ENCODE data around the gene ZFTA.
"Not testable (repeated sequence)": the region's sequence is repeated elsewhere in the genome, so short reads cannot be mapped to it uniquely, and the experiment has no call there.

Gene ZFTA

GRCh38 chr11:63768237-63769041 lies at the start of gene ZFTA:
Gene ZFTA, minus strand, starts transcription at chr11:63768775. Its CDS starts 153 bp downstream, at chr11:63768622.
- peak; percentile 22 to 46 (median 40) for DNase-seq

DNA sequence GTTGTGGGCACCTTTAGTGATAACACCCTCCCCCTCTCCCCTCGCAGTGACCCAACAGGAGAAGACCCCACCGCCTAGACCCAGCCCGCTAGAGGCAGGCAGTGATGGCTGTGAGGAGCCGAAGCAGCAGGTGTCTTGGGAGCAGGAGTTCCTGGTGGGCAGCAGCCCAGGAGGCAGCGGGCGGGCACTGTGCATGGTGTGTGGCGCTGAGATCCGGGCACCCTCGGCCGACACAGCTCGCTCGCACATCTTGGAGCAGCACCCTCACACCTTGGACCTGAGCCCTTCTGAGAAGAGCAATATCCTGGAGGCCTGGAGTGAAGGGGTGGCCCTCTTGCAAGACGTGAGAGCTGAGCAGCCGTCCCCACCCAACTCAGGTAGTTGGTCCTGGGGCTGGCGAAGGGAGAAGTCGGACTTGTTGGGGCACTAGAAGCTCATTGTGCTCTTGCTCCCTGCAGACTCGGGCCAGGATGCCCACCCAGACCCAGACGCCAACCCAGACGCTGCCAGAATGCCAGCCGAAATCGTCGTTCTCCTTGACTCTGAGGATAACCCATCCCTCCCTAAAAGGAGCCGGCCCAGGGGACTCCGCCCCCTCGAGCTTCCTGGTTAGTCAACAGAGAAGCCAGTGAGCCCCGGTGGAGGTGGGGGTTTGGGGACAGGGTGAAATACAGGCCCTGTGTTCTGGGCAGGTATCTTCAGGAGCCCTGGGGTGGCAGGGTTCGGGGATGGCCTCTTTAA lies 49.4 kb upstream of the ZFTA start:
- no peak for DNase-seq

DNA sequence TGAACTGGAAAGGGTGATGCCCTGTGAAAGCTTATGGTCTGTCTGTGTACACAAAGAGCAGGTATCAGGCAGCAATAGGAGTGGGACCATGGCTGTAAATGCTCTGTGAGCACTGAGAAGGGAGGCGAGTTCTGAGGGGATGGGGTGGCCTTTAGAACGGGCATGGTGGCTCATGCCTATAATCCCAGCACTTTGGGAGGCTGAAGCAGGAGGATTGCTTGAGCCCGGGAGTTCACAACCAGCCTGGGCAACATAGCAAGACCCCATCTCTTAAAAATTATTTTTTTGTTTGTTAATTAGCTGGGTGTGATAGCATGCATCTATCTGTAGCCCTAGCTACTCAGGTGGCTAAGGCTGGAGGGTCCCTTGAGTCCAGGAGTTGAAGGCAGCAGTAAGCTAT lies 48.2 kb upstream of the ZFTA start:
- no peak for DNase-seq

- no peak for DNase-seq
These were observed 47.6 kb upstream of the ZFTA start for GRCh38 chr11:63816166-63816565.

DNA sequence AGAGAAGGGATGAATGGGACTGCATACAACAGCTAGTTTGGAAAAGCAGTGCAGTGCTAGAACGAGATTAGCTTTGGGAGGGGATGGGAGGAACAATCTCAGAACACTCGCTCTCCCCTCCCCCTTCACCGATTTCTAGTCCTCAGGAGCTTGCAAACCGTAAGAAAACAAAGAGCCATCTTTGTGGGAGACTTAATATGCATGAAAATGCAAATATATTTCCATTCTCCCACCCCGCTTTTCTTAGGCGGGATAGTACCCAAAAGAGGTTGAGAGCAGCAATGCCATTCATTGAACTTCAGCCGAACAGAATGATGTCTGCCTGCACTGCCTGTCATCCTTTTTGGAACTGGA lies 45.8 kb upstream of the ZFTA start:
- DNase-seq: no peak

- peak in 1 of 4 experiments; percentile 5 for DNase-seq
These were observed 45.2 kb upstream of the ZFTA start for GRCh38 chr11:63813563-63814382.

- peak; percentile 33 to 43 (median 41) for DNase-seq
These were observed 44.5 kb upstream of the ZFTA start, which contains the start of gene SPINDOC for GRCh38 chr11:63813035-63813562. Gene SPINDOC, plus strand, starts transcription at chr11:63813456. Its CDS starts 231 bp downstream, at chr11:63813687.

DNA sequence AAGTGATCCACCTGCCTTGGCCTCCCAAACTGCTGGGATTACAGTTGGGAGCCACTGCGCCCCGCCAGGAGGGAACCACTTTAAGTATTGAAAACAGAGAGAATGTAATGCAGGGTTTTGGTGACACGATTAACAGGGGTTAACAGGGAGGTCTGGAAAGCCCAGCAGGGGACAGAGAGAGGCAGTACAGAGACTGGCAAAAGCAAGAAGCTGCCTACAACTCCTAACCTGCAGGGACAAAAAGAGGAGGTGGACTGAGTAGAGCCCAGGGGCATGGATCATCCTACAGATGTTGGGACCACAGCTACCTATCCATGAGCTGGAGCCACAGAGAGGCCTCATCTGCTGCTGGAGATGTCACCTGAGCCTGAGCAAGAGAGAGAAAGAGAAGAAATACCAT lies 42.9 kb upstream of the ZFTA start:
- DNase-seq: no peak

- DNase-seq: not testable (repeated sequence)
These were observed 41.8 kb upstream of the ZFTA start for GRCh38 chr11:63810383-63810782.

GRCh38 chr11:63805844-63806415 lies 37.4 kb upstream of the ZFTA start:
- no peak for DNase-seq

DNA sequence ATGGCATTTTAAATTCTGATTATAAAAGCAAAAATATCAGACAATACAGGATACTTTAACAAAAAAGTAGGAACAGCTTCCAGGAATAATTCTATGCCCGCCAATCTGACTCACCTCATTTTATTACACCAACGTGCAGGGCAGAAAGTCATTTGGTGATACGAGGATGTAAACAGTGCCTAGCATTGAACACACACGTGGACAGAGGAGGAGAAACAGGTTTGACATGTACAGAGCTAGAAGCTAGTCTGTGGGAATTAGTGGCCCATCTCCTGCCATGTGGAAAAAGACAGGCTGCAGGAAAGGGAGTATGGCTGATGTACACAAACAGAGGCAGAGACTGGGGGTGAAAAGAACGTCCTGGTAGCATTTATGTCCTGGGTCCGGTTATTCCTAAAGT lies 35.7 kb upstream of the ZFTA start:
- no peak for DNase-seq

DNA sequence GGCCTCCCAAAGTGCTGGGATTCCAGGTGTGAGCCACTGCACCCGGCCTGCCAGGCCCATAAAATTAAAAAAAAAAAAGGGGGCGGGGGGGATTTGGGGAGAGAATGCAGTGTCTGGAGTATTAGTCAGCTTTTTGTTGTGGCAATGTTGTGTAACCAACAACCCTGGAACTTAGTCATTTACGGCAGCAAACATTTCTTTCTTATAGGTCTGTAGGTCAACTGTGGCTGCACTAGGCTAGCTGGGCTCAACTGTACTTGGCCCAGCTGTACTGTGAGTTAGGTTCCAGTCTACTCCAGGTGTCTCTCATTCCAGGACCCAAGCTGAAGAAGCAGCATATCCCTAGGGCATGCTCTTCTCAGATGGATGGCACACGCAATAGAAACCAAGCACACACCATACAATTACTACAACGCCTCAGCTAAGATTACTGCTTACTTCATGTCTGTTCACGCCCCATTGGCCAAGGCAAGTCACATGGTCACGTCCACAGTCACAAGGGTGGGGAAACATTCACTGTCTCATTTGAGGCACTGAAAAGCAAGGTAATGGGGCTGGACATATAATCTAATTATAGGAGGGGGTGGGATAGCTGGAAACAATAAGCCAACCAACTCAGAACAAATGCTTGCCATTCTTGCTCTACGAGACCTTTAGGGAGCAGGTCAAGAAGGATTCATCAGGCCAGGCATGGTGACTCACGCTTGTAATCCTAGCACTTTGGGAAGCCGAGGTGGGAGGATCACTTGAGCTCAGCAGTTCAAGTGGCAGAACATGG lies 34.3 kb upstream of the ZFTA start:
- no peak for DNase-seq

- no peak for DNase-seq
These were observed 32.3 kb upstream of the ZFTA start for GRCh38 chr11:63800921-63801320.

DNA sequence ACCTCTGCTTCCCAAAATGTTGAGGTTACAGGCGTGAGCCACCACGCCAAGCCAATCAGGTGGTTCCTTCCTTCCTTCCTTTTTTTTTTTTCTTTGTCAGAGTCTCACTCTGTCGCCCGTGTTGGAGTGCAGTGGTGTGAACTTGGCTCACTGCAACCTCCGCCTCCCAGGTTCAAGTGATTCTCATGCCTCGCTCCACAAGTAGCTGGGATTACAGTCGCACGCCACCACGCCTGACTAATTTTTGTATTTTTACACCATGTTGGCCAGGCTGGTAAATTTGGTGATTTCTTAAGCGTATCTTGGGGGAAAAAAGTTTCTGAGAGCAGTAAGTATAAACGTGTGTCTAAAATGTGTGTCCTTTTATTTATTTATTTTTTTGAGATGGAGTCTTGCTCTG lies 26.5 kb upstream of the ZFTA start:
- no peak for DNase-seq

DNA sequence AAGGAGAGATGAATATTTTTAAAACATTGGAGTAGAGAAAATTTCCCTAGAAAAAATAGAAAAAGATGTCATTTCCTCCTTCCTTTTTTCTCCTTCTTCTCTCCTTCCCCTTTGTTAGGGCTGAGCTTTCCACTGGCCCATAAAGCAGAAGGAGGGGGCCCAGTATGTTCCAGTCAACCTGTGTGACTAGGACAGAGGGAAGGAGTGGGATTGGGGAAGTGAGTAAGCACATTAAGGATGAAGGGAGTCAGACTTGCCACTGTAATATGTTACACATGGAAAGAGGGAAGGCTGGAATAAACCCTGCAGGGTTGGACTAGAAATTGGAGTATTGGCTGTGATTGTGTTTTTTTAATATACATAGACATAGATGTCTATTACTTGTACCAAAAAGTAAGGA lies 24.6 kb upstream of the ZFTA start:
- no peak for DNase-seq

GRCh38 chr11:63791495-63792167 lies 23.1 kb upstream of the ZFTA start:
- no peak for DNase-seq

DNA sequence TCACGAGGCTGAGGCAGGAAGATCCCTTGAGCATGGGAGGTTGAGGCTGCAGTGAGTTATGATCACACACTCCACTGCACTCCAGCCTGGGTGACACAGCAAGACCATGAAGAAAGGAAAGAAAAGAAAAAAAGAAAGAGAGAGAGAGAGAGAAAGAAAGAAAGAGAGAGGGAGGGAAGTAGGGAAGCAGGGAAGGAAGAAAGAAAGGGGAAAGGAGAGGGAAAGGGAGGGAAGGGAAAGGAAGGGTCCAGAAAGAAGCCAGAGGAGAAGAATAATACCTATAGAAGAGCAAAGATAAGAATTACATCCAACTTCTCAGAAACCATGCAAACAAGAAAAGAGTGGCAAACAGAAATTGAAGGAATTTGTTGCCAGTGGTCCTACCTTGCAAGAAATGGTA lies 17.2 kb upstream of the ZFTA start:
- DNase-seq: no peak

- DNase-seq: no peak
These were observed 15.5 kb upstream of the ZFTA start for GRCh38 chr11:63783925-63784592.

GRCh38 chr11:63782749-63783148 lies 14.2 kb upstream of the ZFTA start:
- no peak for DNase-seq

DNA sequence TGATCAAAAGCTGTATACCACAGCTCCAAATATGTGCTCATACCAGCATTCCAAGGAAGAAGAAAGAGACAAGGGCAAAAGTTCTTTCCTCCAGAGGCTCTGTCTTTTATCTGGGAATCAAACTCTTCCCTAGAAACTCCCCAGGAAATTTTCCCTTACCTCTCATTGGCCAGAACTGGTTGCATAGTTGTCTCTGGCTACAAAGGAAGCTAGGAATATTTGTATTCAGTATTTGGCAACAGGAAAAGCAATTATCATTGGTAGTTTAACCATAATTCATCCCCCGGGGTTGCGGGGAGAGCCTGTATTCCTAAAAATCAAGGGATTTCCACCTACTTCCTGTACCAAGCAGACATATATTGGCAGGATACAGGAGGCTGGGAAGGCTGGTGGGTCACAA lies 10.5 kb upstream of the ZFTA start:
- DNase-seq: no peak

- DNase-seq: no peak
These were observed 6.6 kb upstream of the ZFTA start for GRCh38 chr11:63775191-63775590.
